Activated CD4-positive, alpha-beta T cell treated with anti-CD3 and anti-CD28 coated beads, Interleukin-2, amount 50 U/mL, for 1 hour (primary cell): ENCODE data around the gene CISD3.

Experiments used
- DNase-seq: peaks from one replicate; pipeline ENCODE4 v3.0.0-alpha.2; 2020

The CISD3 gene

DNA sequence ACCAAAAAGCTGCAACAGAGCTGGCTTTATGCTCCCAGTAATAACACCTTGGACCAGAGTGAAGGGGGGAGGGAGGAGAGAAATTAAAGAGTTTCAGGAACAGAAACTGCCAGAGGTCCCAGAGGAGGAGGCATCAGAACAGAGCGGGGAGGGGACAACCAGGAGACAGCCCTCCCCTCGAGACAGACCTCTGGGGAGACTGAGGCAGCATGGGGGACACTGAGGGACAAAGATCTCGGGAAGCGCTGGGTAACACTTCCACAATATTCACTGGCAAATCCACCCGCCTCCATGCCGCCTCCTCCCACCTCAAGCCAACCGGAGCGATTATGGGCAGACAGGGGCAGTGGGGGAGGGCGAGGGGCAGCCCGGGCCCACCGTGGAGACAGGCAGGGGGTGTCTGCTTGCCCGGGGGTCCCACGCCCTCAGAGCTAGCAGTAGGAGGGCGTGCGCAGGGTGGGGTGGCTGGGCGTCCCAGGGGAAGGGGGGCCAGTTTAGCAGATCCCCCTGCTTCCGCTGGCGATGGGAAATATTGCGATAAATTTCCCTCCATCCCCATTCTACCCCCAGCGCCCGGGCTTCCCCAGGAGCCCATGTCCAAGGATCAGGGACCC, 16.8 kb downstream of the CISD3 start:
- DNase-seq, result no peak

GRCh38 chr17:38747463-38748148, 17.5 kb downstream of the CISD3 start:
- DNase-seq, result no peak

DNA sequence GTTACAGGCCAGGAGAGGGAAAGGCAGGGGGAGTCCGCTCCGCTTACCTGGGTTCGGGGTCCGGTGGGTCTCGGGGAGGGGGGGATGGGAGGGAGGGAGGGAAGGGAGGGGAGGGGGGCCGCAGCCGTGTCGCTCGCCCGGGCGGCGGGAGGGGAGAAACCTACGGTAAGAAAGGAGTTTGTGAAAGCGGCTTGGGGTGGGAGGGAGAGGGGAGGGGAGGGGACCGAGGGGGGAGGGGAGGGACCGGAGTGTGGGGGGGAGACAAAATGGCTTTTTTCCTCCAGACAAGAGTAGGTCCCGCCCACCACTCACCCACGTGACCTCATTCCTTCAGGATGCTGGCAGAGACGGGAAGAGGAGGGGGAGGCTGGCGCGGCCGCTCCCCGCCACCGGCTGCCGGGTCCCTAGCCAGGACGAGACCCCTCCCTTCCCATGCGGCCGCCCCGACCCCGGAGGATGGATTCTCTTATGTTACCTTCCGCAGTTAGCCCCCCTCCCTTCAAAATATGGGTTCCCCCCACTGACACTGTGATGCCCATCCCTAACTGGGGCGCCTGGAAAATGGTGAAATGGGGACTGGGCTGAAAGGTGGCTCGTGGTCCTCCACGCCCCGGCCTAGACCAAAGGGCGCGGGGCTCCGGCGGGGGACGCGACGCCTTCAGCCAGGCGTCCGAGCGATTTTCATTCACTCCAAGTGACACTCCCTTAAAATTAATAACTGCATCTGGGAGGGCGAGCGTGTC, 18.2 kb downstream of the CISD3 start, which contains the start of gene PCGF2:
TSS of gene PCGF2 (minus strand) at position 188 of the 743 bp plus-strand sequence. CDS start 7,934 bp downstream, outside the sequence.
- DNase-seq, result no peak

DNA sequence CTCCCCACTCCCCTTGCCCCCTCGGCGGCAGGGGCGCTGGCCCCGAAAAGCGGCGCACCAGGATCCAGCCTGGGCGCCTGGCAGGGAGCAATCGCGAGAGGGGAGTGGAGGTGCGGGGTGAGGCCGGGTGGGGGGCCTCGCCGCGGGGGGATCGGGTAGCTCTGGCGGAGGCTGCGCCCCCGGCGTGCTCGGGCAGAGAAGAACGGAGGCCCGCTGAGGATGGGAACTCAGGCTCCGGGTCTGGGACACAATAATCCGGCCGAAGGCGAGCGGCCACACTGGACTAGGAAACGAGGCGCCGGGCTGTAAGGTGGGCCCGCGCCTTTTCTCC, 18.7 kb downstream of the CISD3 start:
- DNase-seq, result no peak

- DNase-seq, result no peak
Observed at GRCh38 chr17:38749223-38750043, 19.3 kb downstream of the CISD3 start.

GRCh38 chr17:38750044-38750311, 19.8 kb downstream of the CISD3 start:
- DNase-seq, result no peak

DNA sequence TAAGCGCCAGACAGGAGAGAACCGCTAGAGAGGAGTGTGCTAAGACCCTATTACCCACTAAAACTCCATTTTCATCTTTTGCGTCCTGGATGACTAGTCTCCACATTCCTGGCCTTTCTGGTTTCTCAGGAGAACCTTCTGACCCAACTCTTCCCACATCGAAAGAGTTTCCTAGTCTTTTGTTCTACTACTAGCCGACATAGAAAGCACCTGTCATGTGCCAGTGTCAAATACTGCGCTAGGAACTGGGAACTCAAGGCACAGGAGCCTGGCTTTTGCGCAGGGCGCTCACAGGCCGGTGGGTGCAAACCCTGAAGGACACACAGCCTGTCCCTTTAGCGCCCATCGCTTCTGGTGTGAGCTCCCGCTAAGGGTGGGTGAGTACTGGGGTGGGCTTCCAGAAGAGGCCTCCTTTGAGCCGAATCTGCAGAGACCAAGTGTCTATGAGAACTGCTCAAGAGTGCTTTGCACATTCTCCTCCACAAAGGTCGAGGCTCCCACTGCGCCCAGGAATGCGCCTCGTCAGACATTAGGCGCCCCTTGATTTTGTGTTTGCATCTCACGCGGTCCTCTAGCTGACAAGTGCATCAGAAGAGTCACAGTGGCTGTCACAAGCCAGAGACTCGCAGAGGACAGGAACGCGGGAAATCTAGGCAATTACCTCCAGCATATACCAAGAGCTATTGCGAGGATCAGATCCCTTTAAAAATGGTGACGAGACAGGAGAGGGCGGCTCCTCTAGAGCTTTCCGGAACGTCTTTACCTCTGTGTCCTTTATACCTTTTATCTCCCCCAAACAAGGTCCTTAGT, 20.4 kb downstream of the CISD3 start:
- no peak for DNase-seq

GRCh38 chr17:38751144-38751807, 21.1 kb downstream of the CISD3 start:
- no peak for DNase-seq

DNA sequence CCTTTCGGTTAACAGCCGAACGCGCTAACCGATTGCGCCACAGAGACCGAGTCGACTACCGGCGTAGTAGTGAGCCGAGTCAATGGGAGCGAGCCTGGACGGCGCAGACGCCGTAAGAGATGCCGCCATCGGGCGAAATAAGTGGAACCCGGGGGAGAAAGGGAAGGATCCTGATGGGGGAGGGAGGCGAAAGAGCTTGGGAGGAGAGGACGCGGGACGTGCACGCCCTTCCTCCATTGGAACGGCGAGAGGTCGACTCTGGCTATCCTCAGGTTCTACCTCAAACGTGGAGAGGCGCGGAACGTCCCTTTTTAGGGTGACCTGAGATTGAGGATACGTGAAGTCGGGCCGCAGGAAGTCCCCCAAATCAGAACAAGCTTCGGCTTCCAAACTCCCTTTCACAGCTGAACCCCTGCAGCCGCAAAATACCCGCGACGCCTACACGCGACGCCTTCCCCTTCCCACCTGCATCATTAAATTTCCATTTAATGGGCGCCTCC, 21.7 kb downstream of the CISD3 start:
- peak; percentile 84 for DNase-seq

GRCh38 chr17:38752308-38753070, 22.3 kb downstream of the CISD3 start, which contains the start of gene PSMB3:
Gene PSMB3, plus strand, starts transcription at chr17:38752741. Its CDS starts 86 bp downstream, at chr17:38752827.
- DNase-seq, result peak; percentile 92

DNA sequence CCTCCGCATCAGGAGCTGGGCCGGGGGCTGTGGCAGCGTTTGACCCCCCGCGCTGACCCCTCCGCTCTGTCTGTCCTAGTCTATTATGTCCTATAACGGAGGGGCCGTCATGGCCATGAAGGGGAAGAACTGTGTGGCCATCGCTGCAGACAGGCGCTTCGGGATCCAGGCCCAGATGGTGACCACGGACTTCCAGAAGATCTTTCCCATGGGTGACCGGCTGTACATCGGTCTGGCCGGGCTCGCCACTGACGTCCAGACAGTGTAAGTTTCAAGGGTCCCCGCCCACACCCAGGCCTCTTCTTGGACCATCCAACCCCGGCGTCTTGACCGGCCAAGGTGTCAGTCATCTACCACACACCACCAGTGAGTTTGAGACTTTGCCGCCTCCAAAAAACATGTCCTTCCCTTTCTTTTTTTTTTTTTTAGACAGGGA, 22.9 kb downstream of the CISD3 start:
- no peak for DNase-seq

DNA sequence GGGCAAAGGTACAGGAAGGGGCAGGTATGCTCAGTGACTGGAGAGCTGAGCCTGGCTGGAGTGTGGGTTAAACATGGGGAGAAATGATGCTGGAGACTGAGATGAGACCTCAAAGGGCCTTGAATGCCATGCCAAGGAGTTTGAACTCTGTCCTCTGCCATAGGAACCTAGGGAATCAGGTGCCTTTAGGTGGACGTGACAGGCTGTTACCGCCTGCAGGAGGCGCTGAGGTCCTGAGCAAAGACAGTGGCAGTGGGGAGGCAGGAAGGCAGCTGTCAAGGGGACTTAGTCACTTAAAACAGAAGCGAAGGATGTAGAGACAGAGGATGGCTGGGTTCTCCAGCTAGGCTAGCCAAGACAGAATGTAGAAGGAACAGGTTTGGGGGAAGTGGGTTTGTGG, 31.5 kb downstream of the CISD3 start:
- DNase-seq, result peak; percentile 32

GRCh38 chr17:38762231-38762630, 32.1 kb downstream of the CISD3 start:
- no peak for DNase-seq

DNA sequence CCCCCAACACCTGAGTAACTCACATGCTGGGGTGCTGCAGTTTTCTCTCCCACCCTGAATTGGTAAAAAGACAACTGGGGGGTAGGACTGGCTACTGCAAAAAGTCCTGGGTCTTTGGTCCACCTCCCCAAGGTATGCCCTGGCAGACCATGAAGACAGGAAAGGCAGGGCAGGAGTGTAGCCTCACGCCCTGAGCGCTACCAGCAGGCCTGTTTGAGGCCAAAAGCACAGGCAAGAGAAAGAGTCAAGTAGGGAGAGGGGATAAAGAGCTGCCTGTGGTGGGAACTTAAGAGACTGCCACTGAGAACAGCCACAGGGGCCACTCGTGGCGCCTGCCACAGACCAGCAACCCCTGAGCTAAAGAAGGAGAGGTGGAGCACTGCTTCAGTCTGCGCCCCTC, 36.2 kb downstream of the CISD3 start:
- DNase-seq, result no peak

- DNase-seq, result no peak
Observed at GRCh38 chr17:38768417-38768816, 38.3 kb downstream of the CISD3 start.

GRCh38 chr17:38773258-38773657, 43.1 kb downstream of the CISD3 start:
- DNase-seq, result no peak

- DNase-seq, result no peak
Observed at GRCh38 chr17:38777641-38778250, 47.6 kb downstream of the CISD3 start.

- no peak for DNase-seq
Observed at GRCh38 chr17:38779965-38780752, 50.0 kb downstream of the CISD3 start.

- DNase-seq, result no peak
Observed at GRCh38 chr17:38783227-38783626, 53.1 kb downstream of the CISD3 start.
